ENCODE measurements around the gene FLT3.

GRCh38 chr13:27979001-27979643 is 121.3 kb downstream of the FLT3 start:
- no peak for TF ChIP-seq CTCF (IDR thresholded peaks at IDR 0.05)
- no peak for TF ChIP-seq POLR2A (IDR thresholded peaks at IDR 0.05)
- no peak for TF ChIP-seq EP300 (IDR thresholded peaks at IDR 0.05)
- TF ChIP-seq POLR2AphosphoS5 (IDR thresholded peaks at IDR 0.05), result no peak

Measured in sigmoid colon (tissue), 4 donors.